Lower leg skin (tissue), 4 donors: ENCODE data around the gene ZFHX3. TPM values are rescaled to one million over a fixed set of nuclear protein-coding genes. Genes with fewer than 3 reads are reported as not detected.

ENCODE experiments used
- DNase-seq, 2 donors: peaks; one replicate each; pipeline ENCODE4 v3.0.0-alpha.2; 2019; ENCODE audit warnings: low spot score in 2 of 2
- H3K4me3 ChIP-seq: fragments of 200-600 bp; sonication (generic); 2 replicates; pipeline ENCODE4 v1.5.1; 2017; ENCODE audit warnings: mild to moderate bottlenecking, low read depth; ENCODE audit not compliant: poor library complexity, severe bottlenecking
- CTCF ChIP-seq, 3 donors: fragments of 450-650 bp; IDR thresholded peaks; one replicate each; pipeline ENCODE4 v1.5.1; 2016; ENCODE audit warnings: antibody characterized with exemption in 3 of 3, mild to moderate bottlenecking in 3 of 3, moderate library complexity in 2 of 3
- POLR2A ChIP-seq, 2 donors: fragments of 450-650 bp; IDR thresholded peaks; one replicate each; pipeline ENCODE4 v1.6.1; 2016 to 2017; ENCODE audit warnings: antibody characterized with exemption in 2 of 2, mild to moderate bottlenecking in 1 of 2, moderate library complexity in 1 of 2
- WGBS, 2 donors: methylation state at CpG; one replicate each; pipeline ENCODE4 v1.1.5; 2018; 5-methylcytosine and 5-hydroxymethylcytosine counted together
- intact Hi-C: fragments of 100-400 bp; cut with DNase I; formaldehyde crosslinking; loops from one replicate; pipeline ENCODE4 v1.15.0; 2023; ENCODE audit warnings: low total_unique reads
- total RNA-seq, 4 donors: library from RNA; depleted of rRNA; stranded (reverse); fragments of >200 nt; gene quantifications; one replicate each; pipeline ENCODE4 v1.1.0, GENCODE V29; 2016

Gene ZFHX3
- total RNA-seq, 4 donors from 2014 or later = 3.4 to 14.9 (median 10.0) TPM

GRCh38 chr16:72898216-72898825 lies 149.6 kb downstream of the ZFHX3 start:
- TF ChIP-seq POLR2A (IDR thresholded peaks at IDR 0.05) = no peak
- TF ChIP-seq CTCF (IDR thresholded peaks at IDR 0.05) = no peak
- DNase-seq = no peak
- WGBS, 2 donors = 85 to 88% methylated on average over 8 of the region's 8 CpGs
- intact Hi-C loops = no loop called here
- H3K4me3 ChIP-seq = no peak overlapping the region

- intact Hi-C loops = no loop called here
- TF ChIP-seq CTCF (IDR thresholded peaks at IDR 0.05) (no peak), POLR2A (IDR thresholded peaks at IDR 0.05) (no peak)
- DNase-seq = no peak
- no peak overlapping the region for H3K4me3 ChIP-seq
- WGBS, 2 donors = 99% methylated on average over 6 of the region's 6 CpGs
Measured at GRCh38 chr16:72897707-72898106, 150.2 kb downstream of the ZFHX3 start.

- 73 to 82% methylated on average over 12 of the region's 12 CpGs for WGBS, 2 donors
- DNase-seq = no peak
- TF ChIP-seq POLR2A (IDR thresholded peaks at IDR 0.05) (no peak), CTCF (IDR thresholded peaks at IDR 0.05) (no peak)
- no peak overlapping the region for H3K4me3 ChIP-seq
- intact Hi-C loops = no loop called here
Measured at GRCh38 chr16:72896485-72897118, 151.3 kb downstream of the ZFHX3 start.

- H3K4me3 ChIP-seq = no peak overlapping the region
- no peak for DNase-seq
- no peak for TF ChIP-seq CTCF (IDR thresholded peaks at IDR 0.05)
- no peak for TF ChIP-seq POLR2A (IDR thresholded peaks at IDR 0.05)
- intact Hi-C loops = no loop called here
- WGBS, 2 donors = 62 to 73% methylated on average over 11 of the region's 11 CpGs
Measured at GRCh38 chr16:72895951-72896350, 152.0 kb downstream of the ZFHX3 start.

- no peak for TF ChIP-seq POLR2A (IDR thresholded peaks at IDR 0.05)
- no peak for TF ChIP-seq CTCF (IDR thresholded peaks at IDR 0.05)
- 68 to 75% methylated on average over 18 of the region's 18 CpGs for WGBS, 2 donors
- intact Hi-C loops = no loop called here
- no peak for DNase-seq
- H3K4me3 ChIP-seq = no peak overlapping the region
Measured at GRCh38 chr16:72894293-72895151, 153.4 kb downstream of the ZFHX3 start.
